ENCODE results near the gene LHFPL3.
"Not testable (repeated sequence)": the region's sequence is repeated elsewhere in the genome, so short reads cannot be mapped to it uniquely, and the experiment has no call there.

Gene LHFPL3

GRCh38 chr7:104934665-104935064 lies 606.3 kb downstream of the LHFPL3 start:
- no peak for DNase-seq (ENCODE audit: low read depth)

DNA sequence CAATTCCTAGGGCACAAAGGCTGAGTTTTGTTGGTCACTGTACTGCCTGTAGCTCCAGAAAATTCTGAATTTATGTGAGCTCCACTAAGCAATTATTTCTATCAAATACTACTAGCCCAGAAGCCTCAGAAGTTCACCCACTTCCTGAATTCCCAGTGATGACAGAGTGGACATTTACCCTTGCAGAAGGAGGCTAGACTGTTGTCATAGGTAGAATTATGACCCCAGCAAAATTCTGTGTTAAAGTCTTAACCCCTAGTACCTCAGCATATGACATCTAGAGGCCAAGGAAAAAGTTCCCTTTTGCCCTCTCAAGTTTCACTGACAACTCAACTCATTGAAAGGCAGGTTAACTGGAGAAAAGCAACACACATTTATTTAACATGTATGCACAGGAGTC lies 606.9 kb downstream of the LHFPL3 start:
- DNase-seq (ENCODE audit: low read depth), result no peak

DNA sequence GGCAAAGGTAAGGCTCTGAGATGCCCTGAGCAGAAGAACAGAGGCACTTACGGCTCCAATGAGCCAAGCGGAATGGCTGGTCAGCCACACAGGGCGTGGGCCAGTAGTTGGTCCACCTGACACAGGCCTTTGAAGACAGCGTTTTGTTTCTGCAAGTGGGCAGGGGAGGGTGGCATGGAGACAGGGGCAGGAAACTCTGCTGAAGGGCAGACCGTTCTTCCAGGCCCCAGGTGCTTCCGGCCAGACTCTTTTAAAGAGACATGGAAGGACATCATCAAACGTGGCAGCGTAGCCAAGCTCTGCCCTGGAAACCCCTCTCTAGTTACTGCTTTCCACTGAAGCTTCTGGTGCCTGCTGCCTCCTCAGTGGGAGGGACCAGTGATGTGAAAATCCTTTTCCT lies 608.1 kb downstream of the LHFPL3 start:
- no peak for DNase-seq (ENCODE audit: low read depth)

DNA sequence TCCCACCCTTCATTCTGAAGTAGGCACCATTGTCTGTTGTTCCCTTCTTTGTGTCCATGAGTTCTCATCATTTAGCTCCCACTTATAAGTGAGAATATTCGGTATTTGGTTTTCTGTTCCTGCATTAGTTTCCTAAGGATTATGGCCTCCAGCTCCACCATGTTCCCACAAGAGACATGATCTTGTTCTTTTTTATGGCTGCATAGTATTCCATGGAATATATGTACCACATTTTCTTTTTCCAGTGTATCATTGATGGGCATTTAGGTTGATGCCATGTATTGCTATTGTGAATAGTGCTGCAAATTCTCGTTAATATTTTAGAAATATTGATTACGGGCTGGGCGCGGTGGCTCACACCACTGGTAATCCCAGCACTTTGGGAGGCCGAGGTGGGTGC lies 609.1 kb downstream of the LHFPL3 start:
- not testable (repeated sequence) for DNase-seq (ENCODE audit: low read depth)

- no peak for DNase-seq (ENCODE audit: low read depth)
Measured at GRCh38 chr7:104938741-104939390, 610.5 kb downstream of the LHFPL3 start.

GRCh38 chr7:104940023-104940710 lies 611.8 kb downstream of the LHFPL3 start:
- no peak for DNase-seq (ENCODE audit: low read depth)

GRCh38 chr7:104943502-104944343 lies 615.3 kb downstream of the LHFPL3 start:
- peak; percentile 75 for DNase-seq (ENCODE audit: low read depth)

DNA sequence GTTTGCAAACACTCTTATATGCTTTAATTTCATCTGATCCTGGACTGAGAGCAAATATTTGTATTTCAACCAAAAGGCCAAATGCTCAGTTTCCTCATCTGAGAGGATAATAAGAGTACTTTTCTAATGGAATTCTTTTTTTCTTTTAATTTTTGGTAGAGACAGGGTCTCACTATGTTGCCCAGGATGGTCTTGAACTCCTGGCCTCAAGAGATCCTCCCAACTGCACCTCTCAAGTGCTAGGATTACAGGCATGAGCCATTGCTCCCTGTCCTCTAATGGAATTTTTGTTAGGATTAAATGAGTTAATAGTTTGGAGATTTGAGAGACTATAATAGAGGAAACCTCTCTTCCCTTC lies 617.2 kb downstream of the LHFPL3 start:
- no peak for DNase-seq (ENCODE audit: low read depth)

GRCh38 chr7:104946338-104946737 lies 617.9 kb downstream of the LHFPL3 start:
- DNase-seq (ENCODE audit: low read depth), result no peak

- no peak for DNase-seq (ENCODE audit: low read depth)
Measured at GRCh38 chr7:104950006-104950405, 621.6 kb downstream of the LHFPL3 start.

- DNase-seq (ENCODE audit: low read depth), result no peak
Measured at GRCh38 chr7:104950754-104951153, 622.4 kb downstream of the LHFPL3 start.

GRCh38 chr7:104951546-104951945 lies 623.1 kb downstream of the LHFPL3 start:
- DNase-seq (ENCODE audit: low read depth), result no peak

DNA sequence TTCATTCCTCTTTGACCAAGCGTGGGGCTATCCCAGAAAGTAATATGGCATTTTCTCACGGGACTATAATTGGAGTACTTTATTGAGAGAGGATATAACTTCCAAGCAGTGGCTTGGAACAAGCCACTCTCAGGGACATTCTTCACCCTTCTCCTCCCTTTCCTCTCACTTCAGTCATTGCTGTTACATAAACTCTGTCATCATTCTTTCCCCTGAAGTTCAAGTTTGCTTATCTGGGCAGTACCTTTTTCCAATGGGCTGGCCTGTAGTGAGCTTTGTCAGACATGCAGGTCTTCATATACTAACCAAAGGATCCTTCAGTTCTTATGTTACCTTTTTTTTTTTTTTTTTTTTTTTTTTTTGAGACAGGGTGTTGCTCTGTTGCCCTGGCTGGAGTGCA lies 626.9 kb downstream of the LHFPL3 start:
- no peak for DNase-seq (ENCODE audit: low read depth)

Measured in activated T-cell treated with anti-CD3 and anti-CD28 coated beads for 48 hours (primary cell).